CD4-positive, alpha-beta T cell (primary cell): Measurements from ENCODE around the gene SAP130. TPM values are rescaled to one million over a fixed set of nuclear protein-coding genes. Genes with fewer than 3 reads are reported as not detected.

Experiments used
- ATAC-seq: fragments of 200-7000 bp; cut with Tn5 transposase; one replicate; pipeline ENCODE4 v1.10.0; 2022; ENCODE audit warnings: mild to moderate bottlenecking; ENCODE audit not compliant: poor library complexity
- CTCF ChIA-PET: fragments of 350-600 bp; sonication (Branson Sonifier 250); formaldehyde crosslinking; loops from one replicate; lab custom pipeline; 2021; ENCODE audit warnings: antibody characterized with exemption, inconsistent platforms; lab: Charles Lee
- POLR2A ChIA-PET: fragments of 350-600 bp; sonication (Branson Sonifier 250); formaldehyde crosslinking; loops from one replicate; lab custom pipeline; 2021; ENCODE audit warnings: antibody characterized with exemption, inconsistent platforms; lab: Charles Lee
- DNase-seq, 14 experiments: peaks; one replicate each; pipeline ENCODE4 v3.0.0-alpha.2; 2013 to 2020; ENCODE audit warnings: mixed read lengths in 2 of 14
- H3K27ac ChIP-seq, 2 donors: one replicate each; pipeline versions ENCODE4 v1.5.1 to v1.7.0; 2013; ENCODE audit warnings: low read length in 2 of 2, low read depth in 1 of 2, mild to moderate bottlenecking in 1 of 2
- H3K27me3 ChIP-seq, 2 experiments: 1 replicate in 1 of 2; 2 replicates in 1 of 2; pipeline versions ENCODE4 v1.6.1 to v1.7.0; 2013; ENCODE audit warnings: low read length in 2 of 2, control low read depth in 1 of 2, mild to moderate bottlenecking in 1 of 2, moderate library complexity in 1 of 2; ENCODE audit not compliant: insufficient read depth in 2 of 2, control insufficient read depth in 1 of 2
- H3K36me3 ChIP-seq: one replicate; pipeline ENCODE4 v1.6.1; 2013; ENCODE audit warnings: low read length, control low read depth; ENCODE audit not compliant: insufficient read depth
- H3K4me1 ChIP-seq: one replicate; pipeline ENCODE4 v1.6.1; 2013; ENCODE audit warnings: low read length, control low read depth; ENCODE audit not compliant: insufficient read depth
- H3K4me3 ChIP-seq: one replicate; pipeline ENCODE4 v1.5.1; 2013; ENCODE audit warnings: mild to moderate bottlenecking, low read length, moderate library complexity
- H3K9me3 ChIP-seq, 2 experiments: 1 replicate in 1 of 2; 2 replicates in 1 of 2; pipeline versions ENCODE4 v1.6.1 to v1.7.0; 2013; ENCODE audit warnings: low read length in 2 of 2, mild to moderate bottlenecking in 2 of 2, control low read depth in 1 of 2, moderate library complexity in 1 of 2; ENCODE audit not compliant: control insufficient read depth in 1 of 2, insufficient read depth in 1 of 2
- H3K27ac Mint-ChIP-seq: one replicate; pipeline ENCODE4 v1.8.0; 2020; ENCODE audit warnings: mixed read lengths
- H3K27me3 Mint-ChIP-seq: one replicate; pipeline ENCODE4 v1.8.0; 2021; ENCODE audit warnings: mixed read lengths
- H3K36me3 Mint-ChIP-seq: one replicate; pipeline ENCODE4 v1.8.0; 2021; ENCODE audit warnings: low read depth, mixed read lengths
- H3K4me1 Mint-ChIP-seq: one replicate; pipeline ENCODE4 v1.8.0; 2021; ENCODE audit warnings: low read depth, mixed read lengths
- H3K4me3 Mint-ChIP-seq: one replicate; pipeline ENCODE4 v1.8.0; 2020; ENCODE audit warnings: mild to moderate bottlenecking, mixed read lengths
- H3K9me3 Mint-ChIP-seq: one replicate; pipeline ENCODE4 v1.8.0; 2020; ENCODE audit warnings: mixed read lengths
- intact Hi-C, 2 experiments: fragments of 100-400 bp; cut with DNase I in 1 of 2; cut with micrococcal nuclease in 1 of 2; formaldehyde crosslinking; loops; one replicate each; pipeline versions ENCODE4 v1.15.1 to v1.9.0; 2023 to 2025; cut with DNase I, micrococcal nuclease
- total RNA-seq, 174 experiments: library from RNA in 2 of 174; stranded (reverse) in 2 of 174; gene quantifications; one replicate each; pipeline ENCODE4 v1.2.3 and lab custom pipeline; 2021 to 2026
- TF ChIP-seq, protein P1 (sequence below): fragments of 200-600 bp; IDR thresholded peaks from one replicate; pipeline ENCODE4 v1.8.0; 2022; ENCODE audit warnings: antibody characterized with exemption, mild to moderate bottlenecking

Gene SAP130
- total RNA-seq, 2 experiments from 2014 or later, result 19.2 to 21.0 TPM

- H3K9me3 Mint-ChIP-seq, result peaks cover 30% of the 10 kb centered on the region
- H3K9me3 ChIP-seq, result peaks cover 20 to 40% of the 10 kb centered on the region in 2 experiments
- CTCF ChIA-PET, result no interaction called here
Observed at GRCh38 chr2:128041561-128041960, 13.7 kb upstream of the SAP130 start.

GRCh38 chr2:128040166-128040771 is 12.4 kb upstream of the SAP130 start:
- H3K4me1 ChIP-seq, result no peaks in the 10 kb centered on the region
- no peak overlapping the region for H3K4me3 ChIP-seq
- H3K27ac Mint-ChIP-seq, result no peak overlapping the region
- peaks cover 16% of the 10 kb centered on the region for H3K27me3 Mint-ChIP-seq
- H3K9me3 Mint-ChIP-seq, result peaks cover 33% of the 10 kb centered on the region
- no peaks in the 10 kb centered on the region for H3K36me3 ChIP-seq
- peaks cover 0 to 3% of the 10 kb centered on the region in 2 experiments for H3K27me3 ChIP-seq
- CTCF ChIA-PET, result no interaction called here
- H3K9me3 ChIP-seq, result peaks cover 20 to 45% of the 10 kb centered on the region in 2 experiments
- no peak overlapping the region for H3K27ac ChIP-seq
- POLR2A ChIA-PET, result no interaction called here
- no peaks in the 10 kb centered on the region for H3K4me1 Mint-ChIP-seq
- intact Hi-C loops, result no loop called here
- TF ChIP-seq, protein P1, sequence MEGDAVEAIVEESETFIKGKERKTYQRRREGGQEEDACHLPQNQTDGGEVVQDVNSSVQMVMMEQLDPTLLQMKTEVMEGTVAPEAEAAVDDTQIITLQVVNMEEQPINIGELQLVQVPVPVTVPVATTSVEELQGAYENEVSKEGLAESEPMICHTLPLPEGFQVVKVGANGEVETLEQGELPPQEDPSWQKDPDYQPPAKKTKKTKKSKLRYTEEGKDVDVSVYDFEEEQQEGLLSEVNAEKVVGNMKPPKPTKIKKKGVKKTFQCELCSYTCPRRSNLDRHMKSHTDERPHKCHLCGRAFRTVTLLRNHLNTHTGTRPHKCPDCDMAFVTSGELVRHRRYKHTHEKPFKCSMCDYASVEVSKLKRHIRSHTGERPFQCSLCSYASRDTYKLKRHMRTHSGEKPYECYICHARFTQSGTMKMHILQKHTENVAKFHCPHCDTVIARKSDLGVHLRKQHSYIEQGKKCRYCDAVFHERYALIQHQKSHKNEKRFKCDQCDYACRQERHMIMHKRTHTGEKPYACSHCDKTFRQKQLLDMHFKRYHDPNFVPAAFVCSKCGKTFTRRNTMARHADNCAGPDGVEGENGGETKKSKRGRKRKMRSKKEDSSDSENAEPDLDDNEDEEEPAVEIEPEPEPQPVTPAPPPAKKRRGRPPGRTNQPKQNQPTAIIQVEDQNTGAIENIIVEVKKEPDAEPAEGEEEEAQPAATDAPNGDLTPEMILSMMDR, result no peak
- H3K36me3 Mint-ChIP-seq, result no peaks in the 10 kb centered on the region
- no peak for ATAC-seq
- no peak for DNase-seq
- no peak overlapping the region for H3K4me3 Mint-ChIP-seq

More at GRCh38 chr2:128041561-128041960, 13.7 kb upstream of the SAP130 start:
- Histone ChIP-seq H3K27ac (no peak overlapping the region), H3K36me3 (no peaks in the 10 kb centered on the region), H3K4me3 (no peak overlapping the region), H3K27me3 (peaks cover 0 to 3% of the 10 kb centered on the region in 2 experiments), H3K4me1 (no peaks in the 10 kb centered on the region)
- intact Hi-C loops, result no loop called here
- no peaks in the 10 kb centered on the region for H3K4me1 Mint-ChIP-seq
- no peak for ATAC-seq
- DNase-seq, result no peak
- POLR2A ChIA-PET, result no interaction called here
- H3K36me3 Mint-ChIP-seq, result no peaks in the 10 kb centered on the region
- H3K27ac Mint-ChIP-seq, result no peak overlapping the region
- H3K4me3 Mint-ChIP-seq, result no peak overlapping the region
- TF ChIP-seq, protein P1, result no peak
- H3K27me3 Mint-ChIP-seq, result peaks cover 16% of the 10 kb centered on the region

- POLR2A ChIA-PET, result no interaction called here
- H3K36me3 Mint-ChIP-seq, result no peaks in the 10 kb centered on the region
- H3K27ac Mint-ChIP-seq, result no peak overlapping the region
- Histone ChIP-seq H3K4me3 (no peak overlapping the region), H3K36me3 (no peaks in the 10 kb centered on the region), H3K9me3 (peaks cover 20 to 45% of the 10 kb centered on the region in 2 experiments), H3K27me3 (peaks cover 0 to 3% of the 10 kb centered on the region in 2 experiments), H3K27ac (no peak overlapping the region), H3K4me1 (no peaks in the 10 kb centered on the region)
- CTCF ChIA-PET, result no interaction called here
- H3K4me3 Mint-ChIP-seq, result no peak overlapping the region
- H3K27me3 Mint-ChIP-seq, result peaks cover 16% of the 10 kb centered on the region
- peaks cover 33% of the 10 kb centered on the region for H3K9me3 Mint-ChIP-seq
- ATAC-seq (no peak), DNase-seq (no peak)
- TF ChIP-seq, protein P1, result no peak
- intact Hi-C loops, result no loop called here
- no peaks in the 10 kb centered on the region for H3K4me1 Mint-ChIP-seq
Observed at GRCh38 chr2:128039535-128039934, 11.7 kb upstream of the SAP130 start.
